ENCODE measurements around the gene WDR18. TPM values are rescaled to one million over a fixed set of nuclear protein-coding genes. Genes with fewer than 3 reads are reported as not detected.

The WDR18 gene
- total and polyA plus RNA-seq, 12 donors = 5.4 to 140 (median 53.8) TPM

DNA sequence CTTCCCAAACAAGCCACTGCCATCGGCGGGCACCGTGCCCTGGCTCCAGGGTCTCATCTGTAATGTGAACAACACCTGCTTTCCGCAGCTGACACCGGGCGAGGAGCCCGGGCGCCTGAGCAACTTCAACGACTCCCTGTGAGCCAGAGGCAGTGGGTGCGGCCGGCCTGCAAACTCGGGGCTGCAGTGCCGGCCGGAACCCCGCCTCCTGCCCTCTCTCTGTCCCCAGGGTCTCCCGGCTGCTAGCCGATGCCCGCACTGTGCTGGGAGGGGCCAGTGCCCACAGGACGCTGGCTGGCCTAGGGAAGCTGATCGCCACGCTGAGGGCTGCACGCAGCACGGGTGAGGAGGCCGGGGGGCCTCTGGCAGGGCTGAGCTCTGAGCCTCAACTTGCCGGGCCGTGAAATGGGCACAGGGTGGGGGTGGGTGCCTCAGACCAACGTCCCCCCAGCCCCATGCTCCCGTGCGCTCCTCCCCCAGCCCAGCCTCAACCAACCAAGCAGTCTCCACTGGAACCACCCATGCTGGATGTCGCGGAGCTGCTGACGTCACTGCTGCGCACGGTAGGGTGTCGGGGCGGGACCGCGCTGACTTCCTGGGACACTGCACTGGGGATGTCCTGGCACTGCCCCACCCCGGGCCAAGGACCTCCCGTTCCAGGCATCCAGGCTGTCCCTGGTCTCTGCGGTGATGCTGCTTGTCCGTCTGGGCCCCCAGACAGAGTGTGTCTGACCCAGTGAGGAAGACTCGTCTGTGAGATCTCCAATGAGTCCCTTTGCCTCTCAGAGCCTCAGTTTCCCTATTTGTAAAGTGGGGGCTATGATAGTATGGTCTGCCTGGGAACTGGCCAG lies 57.9 kb downstream of the WDR18 start:
- 64 to 77% (median 70%) methylated on average over 9 to 43 of the region's 43 CpGs for WGBS, 4 donors
- Histone ChIP-seq H3K36me3 (replicated peaks in 1 of 2) (peaks cover 0 to 7% of the 10 kb centered on the region in 2 donors), H3K4me1 (replicated peaks in 1 of 2) (peaks cover 7 to 28% of the 10 kb centered on the region in 2 donors), H3K27ac (no peak overlapping the region), H3K9me3 (replicated peaks in 1 of 3) (no peaks in the 10 kb centered on the region), H3K4me3 (no peak overlapping the region), H3K27me3 (no peaks in the 10 kb centered on the region)
- DNase-seq = no peak
- intact Hi-C loops (cut with DNase I) = no loop called here
- TF ChIP-seq POLR2A (IDR thresholded peaks at IDR 0.05) = no peak
- TF ChIP-seq, protein P1, sequence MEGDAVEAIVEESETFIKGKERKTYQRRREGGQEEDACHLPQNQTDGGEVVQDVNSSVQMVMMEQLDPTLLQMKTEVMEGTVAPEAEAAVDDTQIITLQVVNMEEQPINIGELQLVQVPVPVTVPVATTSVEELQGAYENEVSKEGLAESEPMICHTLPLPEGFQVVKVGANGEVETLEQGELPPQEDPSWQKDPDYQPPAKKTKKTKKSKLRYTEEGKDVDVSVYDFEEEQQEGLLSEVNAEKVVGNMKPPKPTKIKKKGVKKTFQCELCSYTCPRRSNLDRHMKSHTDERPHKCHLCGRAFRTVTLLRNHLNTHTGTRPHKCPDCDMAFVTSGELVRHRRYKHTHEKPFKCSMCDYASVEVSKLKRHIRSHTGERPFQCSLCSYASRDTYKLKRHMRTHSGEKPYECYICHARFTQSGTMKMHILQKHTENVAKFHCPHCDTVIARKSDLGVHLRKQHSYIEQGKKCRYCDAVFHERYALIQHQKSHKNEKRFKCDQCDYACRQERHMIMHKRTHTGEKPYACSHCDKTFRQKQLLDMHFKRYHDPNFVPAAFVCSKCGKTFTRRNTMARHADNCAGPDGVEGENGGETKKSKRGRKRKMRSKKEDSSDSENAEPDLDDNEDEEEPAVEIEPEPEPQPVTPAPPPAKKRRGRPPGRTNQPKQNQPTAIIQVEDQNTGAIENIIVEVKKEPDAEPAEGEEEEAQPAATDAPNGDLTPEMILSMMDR (IDR thresholded peaks at IDR 0.05) = no peak

DNA sequence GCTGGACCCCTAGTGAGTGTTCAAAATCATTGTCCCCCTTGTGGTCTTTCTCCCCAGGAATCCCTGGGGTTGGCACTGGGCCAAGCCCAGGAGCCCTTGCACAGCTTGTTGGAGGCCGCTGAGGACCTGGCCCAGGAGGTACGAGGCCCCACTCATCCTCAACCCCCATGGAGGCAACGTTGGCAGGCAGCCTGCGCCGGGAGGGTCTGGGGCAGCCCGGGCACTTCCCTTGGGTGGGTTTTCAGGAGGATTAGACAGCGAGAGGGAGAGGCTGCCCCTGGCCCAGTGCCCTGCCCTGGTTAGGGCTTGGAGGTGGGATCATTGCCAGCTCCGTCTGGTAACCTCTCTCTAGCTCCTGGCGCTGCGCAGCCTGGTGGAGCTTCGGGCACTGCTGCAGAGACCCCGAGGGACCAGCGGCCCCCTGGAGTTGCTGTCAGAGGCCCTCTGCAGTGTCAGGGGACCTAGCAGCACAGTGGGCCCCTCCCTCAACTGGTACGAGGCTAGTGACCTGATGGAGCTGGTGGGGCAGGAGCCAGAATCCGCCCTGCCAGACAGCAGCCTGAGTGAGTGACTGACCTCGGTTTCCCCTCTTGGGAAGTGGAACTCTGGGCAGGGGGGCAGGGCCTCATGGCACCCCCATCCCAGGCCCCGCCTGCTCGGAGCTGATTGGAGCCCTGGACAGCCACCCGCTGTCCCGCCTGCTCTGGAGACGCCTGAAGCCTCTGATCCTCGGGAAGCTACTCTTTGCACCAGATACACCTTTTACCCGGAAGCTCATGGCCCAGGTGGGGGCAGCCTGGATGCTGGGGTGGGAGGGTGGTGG lies 58.8 kb downstream of the WDR18 start:
- H3K4me1 ChIP-seq (replicated peaks in 1 of 2) = peaks cover 7 to 28% of the 10 kb centered on the region in 2 donors
- H3K9me3 ChIP-seq (replicated peaks in 1 of 3) = no peaks in the 10 kb centered on the region
- no peak overlapping the region for H3K4me3 ChIP-seq
- no peak overlapping the region for H3K27ac ChIP-seq
- whole genome bisulfite sequencing, 4 donors = 62 to 74% (median 69%) methylated on average over 7 to 23 of the region's 23 CpGs; no CpG with 5 or more reads in 1 of the 4 donors
- no peak for DNase-seq
- H3K36me3 ChIP-seq (replicated peaks in 1 of 2) = no peaks in the 10 kb centered on the region
- intact Hi-C loops (cut with DNase I) = no loop called here
- no peaks in the 10 kb centered on the region for H3K27me3 ChIP-seq
- no peak for TF ChIP-seq POLR2A (IDR thresholded peaks at IDR 0.05)
- TF ChIP-seq, protein P1 (IDR thresholded peaks at IDR 0.05) = no peak

Small RNAs within 50 kb of the gene (small RNA-seq; reads per million reads assigned to genes)
- gene RNU6-2 = 0.08 to 0.12 reads per million in 2 donors

Other genes with a start within 250 kb of the WDR18 start
- gene MISP, start 233.2 kb upstream of the WDR18 start, total RNA-seq = under 1 TPM in 4 of 9 donors, not detected in 5; 0.06 to 0.43 (median 0.15) TPM
- under 1 TPM in 2 of 3 donors, not detected in 1; 0.08 to 0.10 TPM for gene MISP, start 233.2 kb upstream of the WDR18 start, polyA plus RNA-seq
- 100 to 1,000 TPM in 8 of 9 donors, 10 to 100 TPM in 1; 64.6 to 236 (median 162) TPM for gene PTBP1, start 186.9 kb upstream of the WDR18 start, total RNA-seq
- gene PTBP1, start 186.9 kb upstream of the WDR18 start, polyA plus RNA-seq = 100 to 1,000 TPM; 108 to 146 (median 128) TPM
- gene PLPPR3, start 162.4 kb upstream of the WDR18 start, total RNA-seq = 1 to 10 TPM in 1 of 9 donors, under 1 TPM in 2, not detected in 6; 0.14 to 1.7 (median 0.32) TPM
- under 1 TPM in 2 of 3 donors, not detected in 1; 0.08 to 0.10 TPM for gene PLPPR3, start 162.4 kb upstream of the WDR18 start, polyA plus RNA-seq
- under 1 TPM in 5 of 9 donors, not detected in 4; 0.11 to 0.87 (median 0.28) TPM for gene AZU1, start 156.5 kb upstream of the WDR18 start, total RNA-seq
- 1 to 10 TPM in 1 of 3 donors, under 1 TPM in 1, not detected in 1; 0.30 to 1.1 TPM for gene AZU1, start 156.5 kb upstream of the WDR18 start, polyA plus RNA-seq
- under 1 TPM in 2 of 9 donors, not detected in 7; 0.32 to 0.33 TPM for gene PRTN3, start 143.3 kb upstream of the WDR18 start, total RNA-seq
- gene PRTN3, start 143.3 kb upstream of the WDR18 start, polyA plus RNA-seq = under 1 TPM in 2 of 3 donors, not detected in 1; 0.20 to 0.40 TPM
- gene ELANE, start 132.0 kb upstream of the WDR18 start, total RNA-seq = 1 to 10 TPM in 2 of 9 donors, under 1 TPM in 2, not detected in 5; 0.48 to 2.2 (median 1.1) TPM
- gene ELANE, start 132.0 kb upstream of the WDR18 start, polyA plus RNA-seq = 1 to 10 TPM in 2 of 3 donors, not detected in 1; 3.3 to 3.4 TPM
- gene CFD, start 124.7 kb upstream of the WDR18 start, total RNA-seq = 100 to 1,000 TPM in 3 of 9 donors, 10 to 100 TPM in 5, 1 to 10 TPM in 1; 1.2 to 176 (median 62.4) TPM
- gene CFD, start 124.7 kb upstream of the WDR18 start, polyA plus RNA-seq = 100 to 1,000 TPM in 1 of 3 donors, 10 to 100 TPM in 1, under 1 TPM in 1; 0.92 to 466 (median 47.8) TPM
- gene MED16, start 91.2 kb upstream of the WDR18 start, total RNA-seq = 100 to 1,000 TPM in 1 of 9 donors, 10 to 100 TPM in 8; 11.9 to 101 (median 61.2) TPM
- gene MED16, start 91.2 kb upstream of the WDR18 start, polyA plus RNA-seq = 100 to 1,000 TPM in 2 of 3 donors, 1 to 10 TPM in 1; 5.3 to 139 (median 127) TPM
- not detected for gene RNU6-9, start 90.9 kb upstream of the WDR18 start, total RNA-seq
- gene RNU6-9, start 90.9 kb upstream of the WDR18 start, polyA plus RNA-seq = not detected
- gene R3HDM4, start 71.1 kb upstream of the WDR18 start, total RNA-seq = 10 to 100 TPM in 8 of 9 donors, 1 to 10 TPM in 1; 8.9 to 40.5 (median 29.0) TPM
- gene R3HDM4, start 71.1 kb upstream of the WDR18 start, polyA plus RNA-seq = 10 to 100 TPM; 19.8 to 59.5 (median 57.7) TPM
- gene KISS1R, start 67.0 kb upstream of the WDR18 start, total RNA-seq = under 1 TPM in 2 of 9 donors, not detected in 7; 0.25 to 0.44 TPM
- gene KISS1R, start 67.0 kb upstream of the WDR18 start, polyA plus RNA-seq = not detected
- gene ARID3A, start 58.3 kb upstream of the WDR18 start, total RNA-seq = 10 to 100 TPM in 1 of 9 donors, 1 to 10 TPM in 8; 4.2 to 10.2 (median 8.0) TPM
- gene ARID3A, start 58.3 kb upstream of the WDR18 start, polyA plus RNA-seq = 1 to 10 TPM; 1.6 to 6.7 (median 2.1) TPM
- under 1 TPM in 3 of 9 donors, not detected in 6; 0.08 to 0.18 (median 0.14) TPM for gene GRIN3B, start 16.1 kb downstream of the WDR18 start, total RNA-seq
- gene GRIN3B, start 16.1 kb downstream of the WDR18 start, polyA plus RNA-seq = under 1 TPM in 1 of 3 donors, not detected in 2; 0.24 TPM
- 100 to 1,000 TPM in 8 of 9 donors, 10 to 100 TPM in 1; 94.1 to 308 (median 182) TPM for gene TMEM259, start 36.8 kb downstream of the WDR18 start, total RNA-seq
- 100 to 1,000 TPM in 2 of 3 donors, 10 to 100 TPM in 1; 79.4 to 743 (median 370) TPM for gene TMEM259, start 36.8 kb downstream of the WDR18 start, polyA plus RNA-seq
- not detected for gene RNU6-2, start 37.2 kb downstream of the WDR18 start, total RNA-seq
- not detected for gene RNU6-2, start 37.2 kb downstream of the WDR18 start, polyA plus RNA-seq
- gene CNN2, start 42.3 kb downstream of the WDR18 start, total RNA-seq = 10 to 100 TPM in 8 of 9 donors, 1 to 10 TPM in 1; 6.9 to 64.9 (median 42.3) TPM
- 10 to 100 TPM; 11.2 to 60.8 (median 52.5) TPM for gene CNN2, start 42.3 kb downstream of the WDR18 start, polyA plus RNA-seq
- gene ABCA7, start 55.8 kb downstream of the WDR18 start, total RNA-seq = 10 to 100 TPM in 7 of 9 donors, 1 to 10 TPM in 2; 4.0 to 23.2 (median 17.5) TPM
- gene ABCA7, start 55.8 kb downstream of the WDR18 start, polyA plus RNA-seq = 100 to 1,000 TPM in 1 of 3 donors, 10 to 100 TPM in 1, 1 to 10 TPM in 1; 2.1 to 109 (median 28.7) TPM
- 10 to 100 TPM in 8 of 9 donors, 1 to 10 TPM in 1; 4.9 to 74.3 (median 31.5) TPM for gene ARHGAP45, start 82.8 kb downstream of the WDR18 start, total RNA-seq
- 10 to 100 TPM in 2 of 3 donors, 1 to 10 TPM in 1; 1.6 to 75.4 (median 30.2) TPM for gene ARHGAP45, start 82.8 kb downstream of the WDR18 start, polyA plus RNA-seq
- gene POLR2E, start 111.0 kb downstream of the WDR18 start, total RNA-seq = 100 to 1,000 TPM in 7 of 9 donors, 10 to 100 TPM in 2; 84.1 to 231 (median 164) TPM
- gene POLR2E, start 111.0 kb downstream of the WDR18 start, polyA plus RNA-seq = 100 to 1,000 TPM in 2 of 3 donors, 10 to 100 TPM in 1; 74.7 to 132 (median 109) TPM
- 1,000 to 10,000 TPM in 1 of 9 donors, 100 to 1,000 TPM in 8; 332 to 1,424 (median 653) TPM for gene GPX4, start 119.6 kb downstream of the WDR18 start, total RNA-seq
- 1,000 to 10,000 TPM in 2 of 3 donors, 100 to 1,000 TPM in 1; 420 to 1,267 (median 1,035) TPM for gene GPX4, start 119.6 kb downstream of the WDR18 start, polyA plus RNA-seq
- 100 to 1,000 TPM in 3 of 9 donors, 10 to 100 TPM in 6; 14.4 to 176 (median 65.2) TPM for gene SBNO2, start 189.9 kb downstream of the WDR18 start, total RNA-seq
- gene SBNO2, start 189.9 kb downstream of the WDR18 start, polyA plus RNA-seq = 100 to 1,000 TPM in 1 of 3 donors, 10 to 100 TPM in 2; 13.6 to 118 (median 84.2) TPM
- 100 to 1,000 TPM in 3 of 9 donors, 10 to 100 TPM in 6; 53.5 to 117 (median 93.2) TPM for gene STK11, start 221.4 kb downstream of the WDR18 start, total RNA-seq
- 100 to 1,000 TPM in 1 of 3 donors, 10 to 100 TPM in 2; 37.8 to 148 (median 94.5) TPM for gene STK11, start 221.4 kb downstream of the WDR18 start, polyA plus RNA-seq